ENCODE data around the gene COMMD1. TPM values are rescaled to one million over a fixed set of nuclear protein-coding genes. Genes with fewer than 3 reads are reported as not detected.
"Not testable (repeated sequence)": the region's sequence is repeated elsewhere in the genome, so short reads cannot be mapped to it uniquely, and the experiment has no call there.

Gene COMMD1
- total RNA-seq, 1 experiment from 2014 or later, result 8.6 TPM

DNA sequence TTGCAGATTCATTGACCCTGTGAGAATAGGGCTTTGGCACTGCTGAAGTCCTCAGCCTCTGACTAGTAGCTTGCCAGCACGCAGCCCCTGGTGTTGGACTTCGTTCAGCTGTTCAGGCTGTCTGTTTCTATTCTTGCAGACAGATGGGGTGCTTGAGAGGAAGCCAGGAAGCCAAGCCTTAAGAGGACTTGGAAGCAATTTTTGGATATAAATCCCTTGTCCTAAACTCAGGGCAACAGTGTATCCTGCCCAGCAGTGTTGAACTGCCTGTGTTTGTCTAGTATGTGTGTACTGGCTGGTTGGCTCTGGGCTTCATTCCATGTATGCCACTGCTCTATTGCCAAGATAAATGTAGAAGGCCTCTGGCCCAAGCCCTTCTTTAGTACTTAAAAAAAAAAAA, 108.6 kb downstream of the COMMD1 start:
- peak; percentile 7 for DNase-seq (ENCODE audit: low spot score)

GRCh38 chr2:62016957-62017356, 111.5 kb downstream of the COMMD1 start:
- DNase-seq (ENCODE audit: low spot score), result no peak

- no peak for DNase-seq (ENCODE audit: low spot score)
These were observed 124.4 kb downstream of the COMMD1 start for GRCh38 chr2:62029910-62030309.

DNA sequence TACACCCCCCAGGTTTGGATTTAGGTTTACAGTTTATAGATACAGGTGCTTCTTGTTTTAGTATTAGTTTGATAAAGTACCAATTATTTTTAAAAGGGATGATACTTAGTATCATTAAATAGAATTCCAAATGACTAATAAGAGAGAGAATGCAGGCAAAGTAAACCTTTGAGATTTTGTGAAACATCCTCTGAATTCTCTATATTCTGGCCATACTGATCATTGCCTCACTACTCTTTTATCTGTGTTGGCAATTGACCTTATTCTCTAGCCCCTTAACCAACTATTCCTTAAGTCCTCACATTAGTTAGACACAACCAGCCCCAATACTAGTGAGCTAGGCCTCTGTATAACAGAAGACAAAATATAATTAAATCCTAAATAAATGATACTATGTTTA, 125.4 kb downstream of the COMMD1 start:
- no peak for DNase-seq (ENCODE audit: low spot score)

GRCh38 chr2:62032096-62032495, 126.6 kb downstream of the COMMD1 start:
- no peak for DNase-seq (ENCODE audit: low spot score)

DNA sequence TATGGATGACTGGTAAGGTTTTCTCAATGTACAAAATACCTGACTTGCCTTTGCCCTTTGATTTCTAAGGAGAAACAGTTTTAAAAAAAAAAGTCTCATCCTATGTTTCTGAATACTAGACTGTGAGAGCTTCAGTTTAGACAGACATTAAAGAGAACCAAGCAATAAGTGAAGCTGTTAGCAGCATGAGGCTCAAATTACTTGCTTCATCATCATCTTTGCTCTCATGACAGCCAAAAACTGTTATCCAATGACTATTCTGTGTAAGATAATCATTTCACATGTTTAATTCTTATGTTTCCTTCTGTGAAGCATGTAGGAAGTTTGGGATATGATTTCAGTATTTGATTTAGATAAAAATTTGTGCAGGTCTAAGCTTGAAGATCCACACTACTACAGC, 129.2 kb downstream of the COMMD1 start:
- no peak for DNase-seq (ENCODE audit: low spot score)

DNA sequence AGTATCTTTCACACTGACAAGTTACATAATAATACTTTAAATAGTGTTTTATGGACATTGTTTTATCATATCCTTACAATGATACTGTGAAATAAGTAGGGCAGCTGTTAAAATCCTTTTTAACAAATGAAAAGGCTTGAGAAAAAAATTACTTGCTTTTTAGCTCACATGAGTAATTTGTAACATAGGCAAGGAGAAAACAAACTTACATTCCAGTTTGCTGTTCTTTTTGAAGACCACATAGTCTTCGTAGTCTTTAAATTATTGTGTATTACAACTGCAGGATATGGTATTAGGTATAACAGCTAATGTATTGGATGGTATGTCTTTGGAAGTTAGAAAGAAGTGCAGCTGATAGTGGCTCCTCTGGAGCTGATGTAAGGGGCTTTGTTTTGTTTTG, 130.8 kb downstream of the COMMD1 start:
- DNase-seq (ENCODE audit: low spot score), result no peak

- DNase-seq (ENCODE audit: low spot score), result no peak
These were observed 131.3 kb downstream of the COMMD1 start for GRCh38 chr2:62036761-62037250.

DNA sequence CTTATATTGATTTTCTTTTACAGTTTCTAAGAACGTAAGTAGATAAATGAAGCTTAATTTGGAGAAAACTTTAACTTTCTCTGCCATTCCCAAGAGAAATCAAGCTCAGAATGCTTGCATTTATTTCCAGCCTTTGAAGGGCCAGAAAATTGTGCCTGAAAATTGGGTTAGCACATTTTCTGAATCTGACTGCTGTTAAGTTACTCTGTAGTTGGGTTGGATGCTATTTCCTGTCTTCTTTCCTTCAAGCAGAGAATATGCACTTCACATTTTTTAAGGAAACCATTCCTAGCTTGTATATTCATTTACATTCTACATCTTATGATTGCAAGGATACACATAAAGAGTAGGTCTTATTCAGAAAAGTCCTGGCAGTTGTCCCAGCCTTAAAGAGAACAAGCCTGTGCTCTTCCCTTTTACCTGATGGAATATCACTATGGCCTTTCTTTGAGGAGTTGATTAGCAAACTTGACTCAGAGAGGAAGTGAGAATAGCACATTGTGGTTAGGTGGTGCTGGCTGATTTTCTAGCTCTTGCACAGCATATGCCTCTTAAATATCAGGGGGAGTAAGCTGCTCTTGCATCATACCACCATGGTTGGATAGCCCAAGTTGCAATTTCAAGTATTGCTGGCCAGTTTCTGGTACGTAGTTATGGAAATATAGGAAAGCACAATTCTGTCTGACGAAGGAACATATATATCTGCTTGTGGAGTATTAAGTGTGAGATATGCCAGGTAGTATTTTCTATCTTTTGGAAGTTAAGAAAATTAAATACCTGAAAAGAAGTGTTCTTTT, 133.7 kb downstream of the COMMD1 start:
- no peak for DNase-seq (ENCODE audit: low spot score)

DNA sequence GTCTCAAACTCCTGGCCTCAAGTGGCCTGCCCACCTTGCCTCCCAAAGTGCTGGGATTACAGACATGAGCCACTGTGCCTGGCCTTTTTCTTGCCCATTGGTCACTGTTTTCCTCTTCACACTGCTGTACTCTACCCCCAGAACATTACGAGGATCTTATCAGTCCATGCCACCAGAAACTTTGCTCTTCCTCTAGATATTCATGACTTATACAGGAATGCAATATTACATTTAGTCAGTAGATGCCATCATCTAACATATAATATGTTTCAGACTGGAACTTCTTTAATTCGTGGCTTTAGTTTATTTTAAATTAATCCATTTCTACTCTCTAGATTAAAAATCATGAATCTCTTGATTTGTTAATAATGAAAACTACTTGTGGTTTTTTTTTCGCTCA, 135.5 kb downstream of the COMMD1 start:
- DNase-seq (ENCODE audit: low spot score), result no peak

- not testable (repeated sequence) for DNase-seq (ENCODE audit: low spot score)
These were observed 136.4 kb downstream of the COMMD1 start for GRCh38 chr2:62041701-62042385.

DNA sequence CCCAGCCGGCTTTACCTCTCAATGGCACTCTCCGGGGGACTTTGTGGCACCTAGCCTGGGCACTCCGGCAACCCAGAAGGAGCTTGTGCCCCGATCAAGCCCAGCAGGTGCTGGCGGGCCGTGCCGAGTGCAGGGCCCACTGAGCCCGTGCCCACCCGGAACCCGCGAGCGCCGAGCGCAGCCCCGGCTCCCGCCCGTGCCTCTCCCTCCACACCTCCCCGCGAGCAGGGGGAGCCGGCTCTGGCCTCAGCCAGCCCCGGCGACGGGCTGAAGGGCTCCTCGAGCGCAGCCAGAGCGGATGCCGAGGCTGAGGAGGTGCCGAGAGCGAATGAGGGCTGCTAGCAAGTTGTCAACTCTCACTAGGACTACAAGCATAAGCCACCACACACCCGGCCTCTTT, 136.9 kb downstream of the COMMD1 start:
- no peak for DNase-seq (ENCODE audit: low spot score)

- DNase-seq (ENCODE audit: low spot score), result no peak
These were observed 137.5 kb downstream of the COMMD1 start for GRCh38 chr2:62042944-62043343.

DNA sequence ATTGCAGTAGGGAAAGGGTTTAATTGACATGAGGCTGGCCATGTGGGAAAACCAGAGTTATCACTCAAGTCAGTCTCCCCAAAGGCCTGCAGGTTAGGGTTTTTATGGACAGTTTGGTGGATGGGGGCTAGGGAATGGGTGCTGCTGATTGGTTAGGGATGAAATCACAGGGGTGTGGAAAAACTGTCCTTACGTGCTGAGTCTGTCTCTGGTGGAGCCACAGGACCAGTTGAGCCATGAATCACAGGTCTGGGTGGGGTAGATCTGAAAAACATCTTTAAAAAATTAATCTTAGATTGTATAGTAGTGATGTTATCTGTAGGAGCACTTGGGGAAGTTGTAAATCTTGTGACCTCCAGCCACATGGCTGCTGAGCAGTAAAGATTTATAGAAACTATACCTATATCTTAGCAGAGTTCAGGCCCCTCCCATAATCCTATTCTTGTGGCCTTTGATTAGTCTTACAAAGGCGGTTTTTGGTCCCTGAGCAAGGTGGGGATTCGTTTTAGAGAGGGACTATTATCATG, 139.6 kb downstream of the COMMD1 start:
- DNase-seq (ENCODE audit: low spot score), result no peak

DNA sequence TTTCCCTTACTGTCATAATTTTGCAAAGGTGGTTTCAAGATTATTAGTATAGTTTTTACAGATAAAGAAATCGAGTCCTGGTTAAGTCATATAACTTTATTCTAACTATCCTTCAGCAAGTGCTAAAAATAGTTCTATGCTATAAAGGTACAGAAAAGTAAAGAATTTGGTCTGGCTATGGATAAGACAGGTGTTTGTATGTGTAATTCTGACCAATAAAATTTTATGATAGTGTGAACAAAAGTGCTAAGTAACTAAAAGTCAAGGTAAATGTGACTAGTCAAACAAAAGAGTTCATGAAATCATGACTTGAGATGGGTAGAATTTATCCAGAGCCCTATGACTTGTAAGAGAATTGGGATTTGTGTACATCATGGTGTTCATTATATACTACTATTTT, 140.7 kb downstream of the COMMD1 start:
- no peak for DNase-seq (ENCODE audit: low spot score)

DNA sequence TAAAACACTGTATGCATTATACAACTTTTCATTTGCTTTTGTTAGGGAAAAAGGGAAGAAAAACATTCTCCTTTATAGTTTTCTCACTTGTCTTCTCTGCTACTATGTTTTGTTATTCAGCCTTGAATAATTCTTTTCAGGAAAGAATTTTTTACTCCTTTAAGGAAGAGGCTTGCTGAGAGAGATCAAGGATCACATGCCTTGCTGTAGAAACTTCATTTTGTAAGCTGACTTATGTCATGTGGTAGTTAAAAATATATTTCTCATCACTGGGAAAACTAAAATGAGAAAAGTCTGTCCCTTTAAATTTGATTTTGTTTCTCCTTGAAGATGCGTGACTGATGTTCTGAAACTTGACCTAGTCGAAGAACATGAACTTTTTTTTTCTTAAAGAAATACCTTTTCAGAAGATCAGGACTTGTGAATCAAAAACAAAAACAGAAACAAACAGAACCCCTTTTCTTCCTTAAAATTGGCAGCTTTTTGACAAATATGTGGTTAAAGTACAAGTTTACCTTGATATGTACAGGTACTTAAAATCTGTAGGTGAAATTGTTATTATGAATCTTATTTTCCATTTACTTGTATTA, 145.1 kb downstream of the COMMD1 start:
- no peak for DNase-seq (ENCODE audit: low spot score)

DNA sequence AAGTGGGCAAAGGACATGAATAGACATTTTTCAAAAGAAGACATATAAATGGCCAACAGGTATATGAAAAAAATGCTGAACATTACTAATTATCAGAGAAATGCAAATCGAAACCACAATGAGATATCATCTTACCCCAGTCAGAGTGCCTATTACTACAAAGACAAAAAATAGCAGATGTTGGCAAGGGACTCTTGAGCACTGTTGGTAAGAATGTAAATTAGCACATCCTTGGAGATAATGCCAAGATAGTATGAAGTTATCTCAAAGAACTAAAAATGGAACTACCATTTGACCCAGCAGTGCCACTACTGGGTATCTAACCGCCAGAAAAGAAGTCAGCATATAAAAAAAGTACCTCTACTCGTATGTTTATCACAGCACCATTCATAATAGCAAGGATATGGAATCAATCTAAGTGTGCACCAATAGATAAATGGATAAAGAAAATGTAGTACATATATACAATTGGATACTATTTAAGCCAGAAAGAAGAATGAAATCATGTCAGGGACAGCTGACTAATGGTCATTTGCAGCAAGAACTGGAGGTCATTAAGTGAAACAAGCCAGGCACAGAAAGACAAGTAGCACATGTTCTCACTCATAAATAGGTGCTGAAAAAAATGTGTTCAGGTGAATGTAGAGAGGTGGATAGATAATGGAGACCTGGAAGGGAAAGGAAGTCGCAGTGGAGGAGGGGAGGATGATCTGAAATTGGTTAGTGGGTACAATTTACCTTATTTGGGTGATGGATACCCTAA, 148.7 kb downstream of the COMMD1 start:
- DNase-seq (ENCODE audit: low spot score), result no peak

GRCh38 chr2:62054916-62055450, 149.5 kb downstream of the COMMD1 start:
- no peak for DNase-seq (ENCODE audit: low spot score)

DNA sequence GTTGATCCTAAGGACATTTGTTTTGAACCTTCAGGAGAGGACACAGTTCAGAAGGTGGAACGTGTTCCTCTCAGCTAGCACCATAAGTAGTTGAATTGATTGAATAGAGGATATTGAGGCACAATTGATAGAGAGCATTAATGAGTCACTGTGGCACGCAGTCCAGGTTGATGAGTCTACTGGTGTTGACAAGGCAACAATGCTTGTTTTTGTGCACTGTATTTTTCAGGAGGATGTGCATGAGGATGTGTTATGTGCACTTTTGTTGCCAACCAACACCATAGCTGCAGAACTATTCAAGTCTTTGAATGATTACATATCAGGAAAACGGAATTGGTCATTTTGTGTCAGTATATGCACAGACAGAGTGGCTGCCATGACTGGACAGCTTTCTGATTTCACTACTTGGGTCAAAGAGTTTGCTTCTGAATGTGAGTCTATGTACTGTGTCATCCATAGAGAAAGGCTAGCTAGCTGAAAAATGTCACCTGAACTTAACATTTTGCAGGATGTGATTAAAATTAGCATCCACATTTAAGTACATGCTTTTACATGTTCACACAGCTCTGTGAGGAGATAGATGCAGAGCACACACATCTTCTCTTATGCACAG, 150.4 kb downstream of the COMMD1 start:
- no peak for DNase-seq (ENCODE audit: low spot score)

DNA sequence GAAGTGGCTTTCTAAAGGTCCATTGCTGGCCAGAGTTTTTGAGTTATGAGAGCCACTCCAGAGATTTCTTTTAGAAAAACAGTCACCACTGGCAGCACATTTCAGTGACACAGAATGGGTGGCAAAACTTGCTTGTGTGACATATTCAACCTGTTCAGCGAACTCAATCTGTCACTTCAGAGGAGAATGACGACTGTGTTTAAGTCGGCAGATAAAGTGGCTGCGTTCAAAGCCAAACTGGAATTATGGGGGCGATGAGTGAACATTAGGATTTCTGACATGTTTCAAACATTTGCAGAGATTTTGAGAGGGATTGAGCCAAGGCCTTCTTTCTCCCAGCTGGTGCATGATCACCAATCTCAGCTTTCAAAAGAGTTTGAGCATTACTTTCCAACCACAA, 150.9 kb downstream of the COMMD1 start:
- DNase-seq (ENCODE audit: low spot score), result no peak

GRCh38 chr2:62065243-62065642, 159.8 kb downstream of the COMMD1 start:
- no peak for DNase-seq (ENCODE audit: low spot score)
